ENCODE measurements around the gene GPATCH2L.

The GPATCH2L gene

DNA sequence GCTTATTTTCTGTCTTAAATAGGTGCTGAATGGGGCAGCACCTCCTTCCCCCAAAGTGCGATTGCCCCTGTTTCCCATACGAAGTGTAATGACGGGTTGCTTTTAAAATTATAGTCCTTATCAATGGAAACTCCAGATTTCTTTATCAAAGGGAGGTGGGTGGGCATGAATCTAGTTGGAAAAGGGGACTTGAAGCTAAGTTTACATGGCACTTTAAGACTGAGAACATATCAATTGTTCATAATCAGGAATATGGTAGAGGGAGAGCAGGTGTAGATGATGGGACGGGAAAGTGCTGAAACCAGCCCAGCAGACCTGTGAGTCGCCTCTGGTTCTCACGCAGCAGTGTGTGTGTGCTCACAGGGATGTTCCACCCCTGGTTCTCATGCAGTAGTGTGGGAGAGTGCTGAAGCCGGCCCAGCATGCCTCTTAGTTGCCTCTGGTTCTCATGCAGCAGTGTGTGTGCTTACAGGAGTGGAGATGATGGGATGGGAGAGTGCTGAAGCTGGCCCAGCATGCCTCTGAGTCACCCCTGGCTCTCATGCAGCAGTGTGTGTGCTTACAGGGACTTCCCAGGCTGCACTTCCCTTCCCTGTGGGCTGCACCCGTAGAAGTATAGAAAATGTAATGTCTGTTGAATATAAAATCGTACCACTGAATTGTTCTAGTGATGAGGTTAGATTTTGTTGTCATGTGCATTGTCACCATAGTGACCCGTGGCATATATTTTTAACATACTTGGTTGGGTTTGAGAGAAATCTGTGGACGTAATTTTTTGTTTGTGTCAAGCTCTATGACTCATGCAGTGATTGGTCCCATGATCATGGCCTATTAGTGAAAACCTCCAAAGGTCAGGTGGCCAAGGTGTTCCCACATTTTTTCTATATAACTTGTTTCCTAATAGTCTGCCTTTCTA lies 51.6 kb downstream of the GPATCH2L start:
- DNase-seq: peak; percentile 11

- no peak for DNase-seq
Measured at GRCh38 chr14:76204461-76205230, 52.9 kb downstream of the GPATCH2L start.

GRCh38 chr14:76205708-76206107 lies 54.0 kb downstream of the GPATCH2L start:
- DNase-seq: no peak

- no peak for DNase-seq
Measured at GRCh38 chr14:76208340-76208739, 56.6 kb downstream of the GPATCH2L start.

GRCh38 chr14:76212242-76212641 lies 60.5 kb downstream of the GPATCH2L start:
- no peak for DNase-seq

GRCh38 chr14:76217179-76217578 lies 65.5 kb downstream of the GPATCH2L start:
- DNase-seq: no peak

GRCh38 chr14:76218662-76219061 lies 66.9 kb downstream of the GPATCH2L start:
- no peak for DNase-seq

DNA sequence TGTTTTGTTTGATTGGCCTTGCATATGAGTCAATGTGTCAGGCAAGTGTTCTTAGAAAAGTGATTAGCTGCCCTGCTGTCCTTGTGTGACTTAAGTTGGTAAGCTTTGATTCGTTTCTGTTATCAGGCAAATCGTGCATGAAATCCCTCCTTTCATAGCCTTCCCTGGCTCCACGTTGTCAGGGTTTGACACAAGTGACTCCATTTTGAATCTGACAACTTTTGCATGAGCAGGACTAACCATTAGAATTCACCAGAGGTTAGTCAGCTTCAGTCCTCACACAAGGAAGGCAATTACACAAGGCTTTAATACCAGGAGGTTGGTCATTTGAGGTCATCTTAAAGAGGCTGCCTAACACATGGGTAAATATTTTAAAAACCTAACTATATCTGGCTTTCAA lies 68.2 kb downstream of the GPATCH2L start:
- DNase-seq: no peak

DNA sequence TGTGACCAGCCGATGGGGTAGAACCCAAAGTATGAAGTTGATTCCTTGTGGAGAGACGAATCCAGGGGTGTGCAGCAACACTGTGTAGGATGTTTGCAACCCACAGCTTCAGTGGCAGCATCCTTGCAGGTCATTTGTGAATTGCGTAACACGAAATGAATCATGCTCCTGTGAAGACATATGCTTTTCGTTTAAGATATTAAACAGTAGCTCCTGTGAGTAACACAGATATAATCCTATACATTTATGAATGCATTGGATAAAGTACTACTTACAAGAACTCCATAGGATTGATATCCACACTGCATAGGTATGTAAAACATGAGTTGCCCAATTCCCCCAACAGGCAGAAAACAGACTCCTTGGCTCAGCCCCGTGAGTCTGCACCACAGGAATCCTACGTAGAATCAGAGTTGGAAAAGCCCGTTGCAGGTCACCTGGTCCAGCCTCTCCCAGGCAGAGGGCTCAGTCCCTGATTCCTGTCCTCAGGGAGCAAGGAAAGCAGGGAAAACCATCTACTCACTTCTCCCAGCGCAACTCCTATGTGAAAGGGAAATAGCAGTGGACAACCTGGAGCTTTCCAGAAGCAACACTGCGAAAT lies 75.8 kb downstream of the GPATCH2L start:
- no peak for DNase-seq

DNA sequence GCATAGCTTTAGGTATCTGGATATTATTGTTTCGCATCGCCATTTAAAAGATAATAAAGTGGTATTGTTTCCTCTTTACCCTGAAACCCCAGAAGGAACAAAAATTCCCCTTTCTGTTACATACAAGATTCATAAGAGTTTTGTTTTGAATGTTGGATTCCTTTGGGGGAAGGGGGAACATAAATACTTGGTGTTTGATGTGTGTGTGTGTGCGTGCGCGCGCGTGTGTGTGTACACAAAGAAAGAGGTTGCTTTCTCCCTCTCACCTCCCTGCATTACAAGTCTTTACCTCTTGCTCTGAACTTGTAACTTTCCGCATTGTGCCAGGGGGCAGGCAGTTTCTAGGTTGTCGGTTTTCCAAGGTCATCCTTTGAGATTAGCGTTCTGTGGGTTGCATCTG lies 76.4 kb downstream of the GPATCH2L start:
- no peak for DNase-seq

DNA sequence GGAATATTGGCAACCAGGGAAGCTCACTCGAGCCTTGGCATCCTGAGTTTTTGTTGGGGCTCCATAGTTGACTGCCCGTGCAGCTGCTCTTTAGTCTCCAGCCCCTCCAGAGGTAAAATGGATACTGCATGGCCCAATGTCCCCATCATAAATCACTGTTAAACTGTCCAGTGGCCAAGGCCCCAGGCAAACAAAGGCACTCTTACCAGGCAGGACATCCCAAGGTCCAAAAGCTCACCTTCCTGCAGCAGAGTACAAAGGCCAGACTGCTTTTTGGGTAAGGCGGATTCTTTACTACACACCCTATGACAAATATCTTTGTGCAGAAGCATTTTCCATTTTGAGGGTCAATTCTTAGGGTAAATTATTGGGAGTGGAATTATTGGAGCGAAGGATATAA lies 81.1 kb downstream of the GPATCH2L start:
- DNase-seq: no peak

GRCh38 chr14:76235628-76236027 lies 83.9 kb downstream of the GPATCH2L start:
- DNase-seq: no peak

DNA sequence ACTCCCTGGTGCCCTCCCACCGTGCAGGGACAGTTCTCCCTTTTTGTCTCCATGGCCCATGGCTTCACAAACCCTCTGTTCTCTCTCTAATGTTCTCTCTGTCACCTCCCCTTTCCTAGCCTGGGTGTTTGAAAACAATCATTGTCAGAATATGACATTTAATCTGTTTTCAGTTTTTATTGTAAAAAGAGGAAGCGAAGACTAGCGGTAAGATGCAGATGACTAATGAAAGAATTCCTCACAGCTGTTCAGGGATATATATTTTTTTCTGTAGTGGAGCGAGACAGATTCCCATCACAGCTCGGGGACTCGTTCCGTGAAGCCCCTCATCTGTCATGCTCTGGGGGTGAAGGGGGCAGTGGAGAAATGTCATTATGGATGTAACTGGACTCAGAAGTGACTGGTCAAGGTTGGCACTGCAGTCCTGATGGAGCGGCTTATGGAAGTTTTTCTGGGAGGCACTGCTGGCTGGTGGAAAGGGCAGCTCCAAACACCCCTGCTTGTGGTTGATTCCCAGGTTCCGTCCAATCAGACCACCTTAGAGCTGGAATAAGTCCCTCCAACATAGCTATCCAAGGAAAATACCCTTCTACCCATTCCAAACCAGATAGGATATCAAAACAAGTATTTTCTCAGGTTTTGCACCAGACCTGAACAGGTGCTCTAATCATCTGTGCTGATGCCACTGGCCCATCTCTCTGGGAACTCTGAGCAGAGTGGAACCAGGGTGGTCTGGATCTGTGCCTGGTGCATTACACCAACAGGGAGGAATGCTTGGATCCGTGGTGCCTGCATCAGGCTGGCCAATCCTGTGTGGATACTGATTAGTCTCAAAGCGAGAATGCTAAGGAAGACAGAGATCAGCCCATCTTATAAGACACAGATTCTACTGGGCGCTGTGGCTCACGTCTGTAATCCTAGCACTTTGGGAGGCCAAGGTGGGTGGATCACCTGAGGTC lies 84.7 kb downstream of the GPATCH2L start:
- no peak for DNase-seq

- DNase-seq: no peak
Measured at GRCh38 chr14:76237349-76237990, 85.7 kb downstream of the GPATCH2L start.

- DNase-seq: no peak
Measured at GRCh38 chr14:76245097-76245496, 93.4 kb downstream of the GPATCH2L start.

GRCh38 chr14:76250302-76250701 lies 98.6 kb downstream of the GPATCH2L start:
- DNase-seq: no peak

GRCh38 chr14:76252471-76252870 lies 100.7 kb downstream of the GPATCH2L start:
- DNase-seq: no peak

- DNase-seq: no peak
Measured at GRCh38 chr14:76253111-76253510, 101.4 kb downstream of the GPATCH2L start.

DNA sequence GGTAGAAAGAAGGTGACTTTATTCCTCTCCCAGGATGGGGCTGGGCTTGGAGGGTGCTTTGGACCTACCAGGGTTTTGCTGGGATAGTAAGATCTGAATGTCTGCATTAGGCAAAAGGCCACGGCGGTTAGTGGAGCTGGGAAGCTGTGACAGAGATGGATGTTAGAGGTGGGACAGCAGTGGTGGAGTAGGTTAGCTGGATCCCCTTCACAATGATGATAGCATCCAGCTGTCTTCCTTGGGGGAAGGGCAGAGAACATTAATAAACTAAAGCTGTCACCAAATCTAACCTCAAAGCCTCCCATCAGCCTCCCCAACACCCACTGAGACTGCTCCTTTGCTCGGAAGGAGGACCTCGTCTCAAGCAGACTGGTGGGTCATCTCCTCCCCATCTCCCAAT lies 104.8 kb downstream of the GPATCH2L start:
- no peak for DNase-seq

DNA sequence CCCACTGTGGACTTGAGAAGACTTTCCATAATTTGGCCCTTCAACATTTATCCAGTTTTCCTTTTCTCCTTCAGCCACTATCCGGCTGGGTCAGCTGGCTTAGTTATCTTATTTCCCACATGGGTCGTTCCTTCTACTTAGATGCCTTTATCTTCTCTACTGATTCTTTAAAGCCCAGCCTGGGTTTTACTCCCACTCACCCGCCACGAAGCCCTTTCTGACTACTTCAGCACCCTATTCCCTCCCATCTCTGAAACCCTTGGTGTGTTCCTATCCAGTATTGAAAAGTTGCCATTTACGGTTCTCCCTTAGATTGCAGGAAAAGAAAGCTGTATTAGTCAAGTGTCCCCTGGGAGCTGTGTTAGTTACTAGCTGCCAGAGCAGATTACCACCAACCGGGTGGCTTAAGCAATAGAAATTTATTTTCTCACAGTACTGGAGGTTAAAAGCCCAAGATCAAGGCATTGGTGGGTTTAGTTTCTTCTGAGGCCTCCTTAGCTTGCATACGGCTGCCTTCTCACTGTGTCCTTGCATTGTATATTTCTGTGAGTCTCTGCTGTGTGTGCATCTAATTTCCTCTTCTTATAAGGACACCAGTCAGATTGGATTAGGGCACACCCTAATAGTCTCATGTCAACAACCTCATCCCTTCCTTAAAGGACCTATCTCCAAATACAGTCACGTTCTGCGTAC lies 105.5 kb downstream of the GPATCH2L start:
- DNase-seq: no peak

- no peak for DNase-seq
Measured at GRCh38 chr14:76257842-76258397, 106.2 kb downstream of the GPATCH2L start.

Data from 8988T (cell line).